BE2C (cell line): ENCODE results near the gene ADD2.
"Not testable (repeated sequence)": the region's sequence is repeated elsewhere in the genome, so short reads cannot be mapped to it uniquely, and the experiment has no call there.

Experiments
- DNase-seq: peaks from one replicate; pipeline ENCODE4 v3.0.0-alpha.2; 2020
- H3K27me3 ChIP-seq: fragments of 250-450 bp; sonication (Bioruptor Pico); 2 replicates; pipeline ENCODE4 v1.5.1; 2020; ENCODE audit warnings: mild to moderate bottlenecking
- H3K36me3 ChIP-seq: fragments of 250-450 bp; sonication (Bioruptor Pico); 2 replicates; pipeline ENCODE4 v1.5.1; 2020; ENCODE audit warnings: mild to moderate bottlenecking
- H3K4me1 ChIP-seq: fragments of 250-450 bp; sonication (Bioruptor Pico); 2 replicates; pipeline ENCODE4 v1.5.1; 2020
- H3K4me3 ChIP-seq: 2 replicates; pipeline ENCODE4 v1.5.1; 2011; ENCODE audit warnings: low read depth, low read length
- H3K9me3 ChIP-seq: fragments of 250-450 bp; sonication (Bioruptor Pico); 2 replicates; pipeline ENCODE4 v1.5.1; 2020
- CTCF ChIP-seq: IDR thresholded peaks from 2 replicates; pipeline ENCODE4 v1.5.1; 2012; ENCODE audit warnings: mild to moderate bottlenecking, low read depth, low read length

The ADD2 gene

DNA sequence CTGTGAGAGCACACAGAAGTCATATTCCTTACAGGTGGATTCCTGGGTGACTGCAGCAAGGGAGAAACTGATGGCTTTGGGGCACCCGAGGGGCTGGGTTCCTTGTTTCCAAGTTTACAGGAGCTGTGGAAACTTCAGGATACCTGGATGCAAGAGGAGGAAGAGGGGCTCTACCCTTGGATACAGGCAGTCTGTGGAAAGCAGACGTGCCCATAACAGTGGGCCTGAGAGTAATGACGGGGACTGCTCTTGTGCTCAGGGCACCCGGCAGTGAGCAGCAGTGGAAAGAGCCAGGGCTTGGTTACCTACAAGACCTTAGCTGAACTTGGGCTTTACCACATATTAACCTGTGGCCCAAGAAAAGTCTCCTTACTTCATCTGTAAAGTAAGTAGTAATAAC lies 112.2 kb downstream of the ADD2 start:
- H3K4me3 ChIP-seq: no peak overlapping the region
- TF ChIP-seq CTCF: no peak
- no peaks in the 10 kb centered on the region for H3K9me3 ChIP-seq
- no peaks in the 10 kb centered on the region for H3K4me1 ChIP-seq
- no peaks in the 10 kb centered on the region for H3K36me3 ChIP-seq
- DNase-seq: no peak
- no peaks in the 10 kb centered on the region for H3K27me3 ChIP-seq

GRCh38 chr2:70655211-70655610 lies 112.8 kb downstream of the ADD2 start:
- H3K36me3 ChIP-seq, H3K27me3 ChIP-seq, H3K4me3 ChIP-seq, DNase-seq, H3K4me1 ChIP-seq, H3K9me3 ChIP-seq: not testable (repeated sequence)
- peak; percentile 40 for TF ChIP-seq CTCF

DNA sequence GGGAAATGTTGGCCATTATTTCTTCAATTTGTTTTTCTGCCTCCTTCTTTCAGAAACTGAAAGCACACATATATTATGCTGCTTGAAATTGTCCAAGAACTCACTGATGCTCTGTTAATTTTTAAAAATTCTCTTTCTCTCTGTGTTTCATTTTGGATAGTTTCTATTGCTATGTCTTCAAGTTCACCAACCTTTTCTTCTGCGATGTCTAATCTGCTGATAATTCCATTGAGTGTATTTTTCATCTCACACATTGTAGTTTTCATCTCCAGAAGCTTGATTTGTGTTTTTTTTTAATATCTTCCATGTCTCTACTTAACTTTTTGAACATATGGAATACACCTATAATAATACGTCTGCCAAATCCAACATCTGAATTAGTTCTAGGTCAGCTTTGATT lies 116.3 kb downstream of the ADD2 start:
- Histone ChIP-seq H3K9me3 (no peaks in the 10 kb centered on the region), H3K4me3 (no peak overlapping the region), H3K4me1 (no peaks in the 10 kb centered on the region)

DNA sequence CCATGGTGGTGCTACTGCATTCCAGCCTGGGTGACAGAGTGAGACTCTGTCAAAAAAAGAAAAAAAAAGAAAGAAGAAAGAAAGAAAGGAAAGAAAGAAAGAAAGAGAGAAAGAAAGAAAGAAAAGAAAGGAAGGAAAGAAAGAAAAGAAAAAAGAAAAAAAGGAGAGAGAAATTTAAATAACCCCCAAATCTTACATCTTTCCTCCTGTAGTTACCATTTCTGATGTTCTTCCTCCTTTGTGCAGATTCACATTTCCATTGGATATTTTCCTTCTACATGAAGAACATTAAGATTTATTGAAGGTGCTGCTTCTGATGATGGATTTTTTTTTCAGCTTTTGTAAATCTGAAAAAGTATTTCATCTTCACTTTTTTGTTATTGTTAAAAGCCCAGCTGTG lies 117.0 kb downstream of the ADD2 start:
- Histone ChIP-seq H3K9me3 (no peaks in the 10 kb centered on the region), H3K4me1 (no peaks in the 10 kb centered on the region), H3K27me3 (no peaks in the 10 kb centered on the region), H3K36me3 (no peaks in the 10 kb centered on the region), H3K4me3 (no peak overlapping the region)
- no peak for TF ChIP-seq CTCF
- DNase-seq: no peak

More for the DNA sequence above, 116.3 kb downstream of the ADD2 start:
- no peak for TF ChIP-seq CTCF
- DNase-seq: no peak
- Histone ChIP-seq H3K36me3 (no peaks in the 10 kb centered on the region), H3K27me3 (no peaks in the 10 kb centered on the region)

DNA sequence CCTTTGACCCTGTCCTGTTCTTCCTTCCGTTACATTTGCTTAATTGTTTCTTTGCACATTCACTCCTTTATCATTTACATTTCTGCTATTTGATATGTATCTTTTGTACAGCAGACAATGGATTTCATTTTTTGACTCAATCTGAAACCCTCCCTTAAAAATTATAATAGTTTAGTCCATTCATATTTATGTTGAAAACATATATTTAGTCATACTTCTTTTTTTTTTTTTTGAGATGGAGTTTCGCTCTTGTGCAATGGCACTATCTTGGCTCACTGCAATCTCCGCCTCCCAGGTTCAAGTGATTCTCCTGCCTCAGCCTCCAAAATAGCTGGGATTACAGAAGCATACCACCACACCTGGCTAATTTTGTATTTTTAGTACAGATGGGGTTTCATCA lies 119.0 kb downstream of the ADD2 start:
- H3K27me3 ChIP-seq: no peaks in the 10 kb centered on the region
- no peaks in the 10 kb centered on the region for H3K4me1 ChIP-seq
- TF ChIP-seq CTCF: no peak
- DNase-seq: no peak
- no peaks in the 10 kb centered on the region for H3K9me3 ChIP-seq
- H3K36me3 ChIP-seq: no peaks in the 10 kb centered on the region
- no peak overlapping the region for H3K4me3 ChIP-seq

GRCh38 chr2:70647873-70648481 lies 120.0 kb downstream of the ADD2 start:
- Histone ChIP-seq H3K36me3 (no peaks in the 10 kb centered on the region), H3K4me1 (no peaks in the 10 kb centered on the region), H3K4me3 (no peak overlapping the region), H3K27me3 (no peaks in the 10 kb centered on the region), H3K9me3 (no peaks in the 10 kb centered on the region)
- DNase-seq: peak; percentile 63
- TF ChIP-seq CTCF: peak; percentile 91
